GM13977 (cell line): ENCODE measurements around the gene CDH2.

Source experiments
- DNase-seq: peaks from one replicate; pipeline ENCODE4 v3.0.0; 2012; ENCODE audit warnings: low spot score
- CTCF ChIP-seq: IDR thresholded peaks from 2 replicates; pipeline ENCODE4 v1.5.1; 2012; ENCODE audit warnings: mild to moderate bottlenecking, control low read depth; ENCODE audit not compliant: insufficient read depth; ENCODE audit errors: extremely low read depth, missing control alignments
- in situ Hi-C: fragments of 300-500 bp; cut with MboI; formaldehyde crosslinking; loops from one replicate; pipeline ENCODE4 v1.12.0; 2022; ENCODE audit warnings: low sequenced_read_pairs, low pct_unique_long_range_greater_than_20kb, mixed read lengths, inconsistent platforms; ENCODE audit not compliant: unreplicated experiment

CDH2 gene

GRCh38 chr18:28071199-28071598 lies 105.7 kb downstream of the CDH2 start:
- in situ Hi-C loops: no loop called here
- DNase-seq: no peak
- no peak for TF ChIP-seq CTCF

- DNase-seq: no peak
- no peak for TF ChIP-seq CTCF
- in situ Hi-C loops: no loop called here
These were observed 108.7 kb downstream of the CDH2 start for GRCh38 chr18:28068207-28068606.

- DNase-seq: no peak
- no peak for TF ChIP-seq CTCF
- in situ Hi-C loops: no loop called here
These were observed 109.6 kb downstream of the CDH2 start for GRCh38 chr18:28067346-28067745.

GRCh38 chr18:28065793-28066186 lies 111.1 kb downstream of the CDH2 start:
- TF ChIP-seq CTCF: no peak
- in situ Hi-C loops: no loop called here
- no peak for DNase-seq

- no peak for TF ChIP-seq CTCF
- in situ Hi-C loops: no loop called here
- DNase-seq: no peak
These were observed 111.7 kb downstream of the CDH2 start for GRCh38 chr18:28065031-28065792.

GRCh38 chr18:28063926-28064325 lies 113.0 kb downstream of the CDH2 start:
- DNase-seq: no peak
- in situ Hi-C loops: no loop called here
- no peak for TF ChIP-seq CTCF
